Measurements from ENCODE around the gene ARHGAP26. TPM values are rescaled to one million over a fixed set of nuclear protein-coding genes. Genes with fewer than 3 reads are reported as not detected.

ARHGAP26 gene
- total RNA-seq, 6 experiments from 2014 or later, result 6.7 to 14.5 (median 8.3) TPM

- Histone ChIP-seq H3K4me3 (no peak overlapping the region), H3K27ac (no peak overlapping the region), H3K9me3 (no peaks in the 10 kb centered on the region), H3K36me3 (no peaks in the 10 kb centered on the region), H3K27me3 (no peaks in the 10 kb centered on the region), H3K4me1 (peaks cover 0 to 11% (median 0%) of the 10 kb centered on the region in 4 donors)
- TF ChIP-seq CTCF (IDR thresholded peaks at IDR 0.05) (no peak), POLR2A (IDR thresholded peaks at IDR 0.05) (no peak)
- DNase-seq, result no peak
- no peak for ATAC-seq
- intact Hi-C loops (cut with DNase I), result no loop called here
- WGBS (ENCODE audit: insufficient coverage, low coverage, low lambda C conversion rate, missing lambda C conversion rate), result 80% methylated on average over 7 of the region's 7 CpGs
Measured at GRCh38 chr5:143204474-143205246, 434.5 kb downstream of the ARHGAP26 start.

GRCh38 chr5:143205386-143205785 lies 435.2 kb downstream of the ARHGAP26 start:
- Histone ChIP-seq H3K36me3 (no peaks in the 10 kb centered on the region), H3K9me3 (no peaks in the 10 kb centered on the region), H3K27ac (no peak overlapping the region), H3K27me3 (no peaks in the 10 kb centered on the region), H3K4me3 (no peak overlapping the region), H3K4me1 (peaks cover 0 to 6% (median 0%) of the 10 kb centered on the region in 4 donors)
- DNase-seq, result no peak
- 92% methylated on average over 3 of the region's 3 CpGs for WGBS (ENCODE audit: insufficient coverage, low coverage, low lambda C conversion rate, missing lambda C conversion rate)
- ATAC-seq, result no peak
- intact Hi-C loops (cut with DNase I), result no loop called here
- TF ChIP-seq CTCF (IDR thresholded peaks at IDR 0.05) (no peak), POLR2A (IDR thresholded peaks at IDR 0.05) (no peak)

DNA sequence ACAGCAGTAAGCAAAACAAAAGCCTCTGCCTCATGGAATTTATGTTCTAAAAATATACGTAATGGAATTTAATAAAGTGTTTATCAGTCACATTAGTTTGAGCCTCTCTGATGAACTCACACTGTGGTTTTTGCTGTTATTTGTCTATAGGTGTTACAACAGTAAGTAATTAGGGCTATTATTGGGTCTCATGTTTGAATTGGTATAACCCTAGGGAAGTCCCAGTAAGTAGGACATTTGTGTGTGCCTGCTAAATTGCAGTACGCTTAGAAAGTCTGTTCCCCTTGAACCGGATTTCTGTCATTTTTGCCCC lies 435.7 kb downstream of the ARHGAP26 start:
- H3K27me3 ChIP-seq, result no peaks in the 10 kb centered on the region
- intact Hi-C loops (cut with DNase I), result no loop called here
- H3K4me3 ChIP-seq, result no peak overlapping the region
- H3K9me3 ChIP-seq, result no peaks in the 10 kb centered on the region
- TF ChIP-seq CTCF (IDR thresholded peaks at IDR 0.05) (no peak), POLR2A (IDR thresholded peaks at IDR 0.05) (no peak)
- WGBS (ENCODE audit: insufficient coverage, low coverage, low lambda C conversion rate, missing lambda C conversion rate), result 91% methylated on average over 3 of the region's 3 CpGs
- no peaks in the 10 kb centered on the region for H3K36me3 ChIP-seq
- ATAC-seq (no peak), DNase-seq (no peak)
- no peak overlapping the region for H3K27ac ChIP-seq
- H3K4me1 ChIP-seq, result peaks cover 0 to 2% (median 0%) of the 10 kb centered on the region in 4 donors

- Histone ChIP-seq H3K36me3 (no peaks in the 10 kb centered on the region), H3K9me3 (no peaks in the 10 kb centered on the region), H3K27me3 (no peaks in the 10 kb centered on the region), H3K27ac (no peak overlapping the region), H3K4me3 (no peak overlapping the region), H3K4me1 (no peaks in the 10 kb centered on the region)
- DNase-seq (no peak), ATAC-seq (no peak)
- no peak for TF ChIP-seq CTCF (IDR thresholded peaks at IDR 0.05)
- TF ChIP-seq POLR2A (IDR thresholded peaks at IDR 0.05), result no peak
- intact Hi-C loops (cut with DNase I), result no loop called here
- 72% methylated on average over 14 of the region's 19 CpGs for WGBS (ENCODE audit: insufficient coverage, low coverage, low lambda C conversion rate, missing lambda C conversion rate)
Measured at GRCh38 chr5:143206196-143207053, 436.2 kb downstream of the ARHGAP26 start.
